ENCODE measurements around the gene FAM13A.

FAM13A gene

DNA sequence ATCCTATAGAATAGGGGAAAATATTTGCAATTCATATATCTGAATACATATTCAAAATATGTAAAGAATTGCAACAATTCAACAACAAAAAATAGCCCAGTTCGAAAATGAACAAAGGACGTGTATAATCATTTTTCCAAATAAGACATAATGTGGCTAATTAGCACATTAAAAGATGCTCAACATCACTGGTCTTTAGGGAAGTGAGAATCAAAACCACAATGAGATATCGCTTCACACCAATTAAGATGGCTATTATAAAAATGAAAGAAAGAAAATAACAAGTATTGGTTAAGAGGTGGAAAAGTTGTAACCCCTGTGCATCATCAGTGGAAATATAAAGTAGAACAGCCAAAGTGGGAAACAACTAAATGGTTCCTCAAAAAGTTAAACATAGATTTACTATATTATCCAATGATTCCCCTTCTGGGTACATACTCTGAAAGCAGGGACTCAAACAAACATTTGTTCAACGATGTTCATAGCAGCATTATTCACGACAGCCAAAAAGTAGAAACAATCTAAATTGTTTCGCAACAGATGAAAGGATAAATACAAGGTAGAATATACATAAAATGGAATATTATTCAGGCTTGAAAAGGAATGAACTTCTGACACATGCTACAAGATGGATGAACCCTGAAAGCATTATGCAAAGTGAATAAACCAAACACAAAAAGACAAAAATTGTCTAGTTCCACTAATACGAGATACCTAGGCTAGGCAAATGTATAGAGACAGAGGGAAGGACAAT, 12.7 kb downstream of the FAM13A start:
- H3K36me3 ChIP-seq, result no peaks in the 10 kb centered on the region
- H3K27me3 ChIP-seq, result no peaks in the 10 kb centered on the region
- no peaks in the 10 kb centered on the region for H3K9me3 ChIP-seq
- no peak overlapping the region for H3K9ac ChIP-seq
- H4K20me1 ChIP-seq, result no peaks in the 10 kb centered on the region
- no peak overlapping the region for H3K4me2 ChIP-seq
- H3K27ac ChIP-seq, result no peak overlapping the region
- no peaks in the 10 kb centered on the region for H3K4me1 ChIP-seq
- TF ChIP-seq Cebpa-rat (IDR thresholded peaks at IDR 0.05), result no peak; the same call in 1 of the 2 replicates
- H3K4me3 ChIP-seq, result no peak overlapping the region

DNA sequence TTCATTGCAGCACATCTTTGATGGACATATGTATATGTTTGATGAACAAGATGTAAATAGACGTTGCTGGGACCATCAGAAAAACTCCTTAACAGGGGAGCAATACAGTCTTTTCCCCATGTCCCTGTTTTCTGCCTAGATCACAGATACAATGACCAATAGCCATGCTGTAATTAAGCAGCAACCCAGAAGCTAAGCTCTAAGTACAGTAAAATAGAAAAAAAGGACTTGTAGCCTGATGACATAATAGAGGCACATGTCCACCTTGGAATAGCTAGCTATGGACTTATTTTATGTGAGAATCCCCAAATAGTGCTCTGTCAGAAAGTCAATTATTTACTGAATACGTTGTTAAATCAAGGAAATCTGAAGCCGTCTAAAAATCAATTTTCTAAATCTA, 14.9 kb downstream of the FAM13A start:
- H3K27me3 ChIP-seq, result no peaks in the 10 kb centered on the region
- H3K4me2 ChIP-seq, result no peak overlapping the region
- no peaks in the 10 kb centered on the region for H3K4me1 ChIP-seq
- TF ChIP-seq Cebpa-rat (IDR thresholded peaks at IDR 0.05), result no peak
- H4K20me1 ChIP-seq, result no peaks in the 10 kb centered on the region
- no peak overlapping the region for H3K27ac ChIP-seq
- no peak overlapping the region for H3K4me3 ChIP-seq
- H3K9ac ChIP-seq, result no peak overlapping the region
- H3K9me3 ChIP-seq, result peaks cover 5% of the 10 kb centered on the region
- no peaks in the 10 kb centered on the region for H3K36me3 ChIP-seq

DNA sequence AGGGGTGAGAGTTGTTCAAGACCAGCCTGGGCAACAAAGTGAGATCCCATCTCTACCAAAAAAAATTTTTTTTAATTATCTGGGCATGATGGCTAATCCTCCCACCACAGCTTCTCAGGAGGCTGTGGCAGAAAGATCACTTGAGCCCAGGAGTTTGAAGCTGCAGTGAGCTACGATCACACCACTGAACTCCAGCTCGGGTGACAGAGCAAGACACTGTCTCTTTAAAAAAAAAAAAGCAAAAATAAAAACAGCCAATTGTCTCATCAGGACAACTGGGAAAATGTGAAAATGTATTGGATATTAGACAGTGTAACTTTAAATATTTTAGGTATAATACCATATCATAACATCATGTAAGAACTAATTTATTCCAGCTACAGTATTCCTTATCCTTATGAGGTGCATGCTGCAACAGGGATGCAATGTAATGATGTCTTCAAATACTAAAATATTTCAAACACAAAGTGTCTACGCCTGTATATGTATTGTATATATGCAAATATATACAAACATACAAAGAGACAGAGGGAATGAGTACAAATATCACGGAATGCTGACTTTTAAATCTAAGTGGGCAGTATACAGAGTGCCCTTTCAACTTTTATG, 17.2 kb downstream of the FAM13A start:
- Histone ChIP-seq H3K4me3 (no peak overlapping the region), H3K9me3 (peaks cover 21% of the 10 kb centered on the region), H3K36me3 (no peaks in the 10 kb centered on the region), H3K27ac (no peak overlapping the region), H3K27me3 (no peaks in the 10 kb centered on the region), H3K4me1 (no peaks in the 10 kb centered on the region), H4K20me1 (no peaks in the 10 kb centered on the region), H3K9ac (no peak overlapping the region), H3K4me2 (no peak overlapping the region)
- TF ChIP-seq Cebpa-rat (IDR thresholded peaks at IDR 0.05), result no peak

DNA sequence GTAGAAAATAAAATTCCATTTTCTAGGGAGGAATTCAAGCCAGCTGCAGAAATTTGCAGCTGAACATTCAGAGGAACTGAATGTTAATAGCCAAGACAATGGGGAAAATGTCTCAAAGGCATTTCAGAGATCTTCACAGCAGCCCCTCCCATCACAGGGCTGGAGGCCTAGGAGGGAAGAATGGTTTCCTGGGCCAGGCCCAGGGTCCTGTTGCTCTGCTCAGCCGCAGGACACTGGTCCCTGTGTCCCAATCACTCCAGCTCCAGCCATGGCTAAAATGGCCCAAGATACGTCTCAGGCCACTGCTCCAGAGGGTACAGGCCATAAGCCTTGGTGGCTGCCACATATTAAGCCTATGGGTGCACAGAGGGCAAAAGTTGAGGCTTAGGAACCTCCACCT, 20.4 kb downstream of the FAM13A start:
- no peak for TF ChIP-seq Cebpa-rat (IDR thresholded peaks at IDR 0.05)
- Histone ChIP-seq H3K4me3 (no peak overlapping the region), H3K27ac (no peak overlapping the region), H3K9ac (no peak overlapping the region), H3K36me3 (no peaks in the 10 kb centered on the region), H4K20me1 (no peaks in the 10 kb centered on the region), H3K27me3 (no peaks in the 10 kb centered on the region), H3K4me2 (no peak overlapping the region), H3K9me3 (peaks cover 21% of the 10 kb centered on the region), H3K4me1 (no peaks in the 10 kb centered on the region)

DNA sequence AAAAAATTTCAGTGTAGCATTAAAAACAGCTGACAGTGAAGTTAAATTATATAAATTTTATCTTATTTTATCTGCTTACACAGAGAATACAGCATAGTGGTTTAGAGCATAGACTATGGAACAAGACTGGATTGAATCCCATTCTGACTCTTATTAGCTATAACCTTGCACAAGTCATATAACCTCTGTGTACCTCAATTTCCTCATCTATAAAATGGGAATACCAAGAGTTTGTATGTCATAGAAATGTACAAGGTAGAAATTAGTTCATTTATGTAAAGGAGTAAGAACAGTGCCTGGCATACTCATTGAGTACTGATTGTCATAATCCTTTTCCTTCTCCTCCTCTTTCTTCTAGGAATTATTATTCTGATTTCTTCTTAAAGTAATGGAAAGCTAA, 25.7 kb downstream of the FAM13A start:
- no peak overlapping the region for H3K4me3 ChIP-seq
- no peak for TF ChIP-seq Cebpa-rat (IDR thresholded peaks at IDR 0.05)
- H3K4me2 ChIP-seq, result no peak overlapping the region

DNA sequence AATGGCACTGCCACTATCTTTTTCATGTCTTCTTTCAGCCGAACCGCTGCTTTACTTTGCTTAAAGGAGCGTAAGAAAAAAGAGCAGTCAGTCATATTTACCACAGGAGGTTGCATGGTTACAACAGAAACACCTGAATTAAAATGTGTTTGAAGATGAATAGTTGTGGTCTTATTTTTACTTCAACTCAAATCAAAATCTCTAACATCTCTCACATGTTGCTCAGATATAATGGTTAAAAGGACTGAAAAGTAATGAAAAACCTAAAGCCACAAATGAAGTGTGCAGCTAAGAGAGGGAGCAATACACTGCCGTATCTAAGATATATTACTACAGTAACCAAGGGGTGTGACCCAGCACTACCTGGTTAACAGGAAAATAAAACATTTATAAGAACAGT, 27.4 kb downstream of the FAM13A start:
- no peaks in the 10 kb centered on the region for H3K27me3 ChIP-seq
- no peaks in the 10 kb centered on the region for H3K4me1 ChIP-seq
- no peak overlapping the region for H3K4me3 ChIP-seq
- no peak overlapping the region for H3K9ac ChIP-seq
- no peak overlapping the region for H3K27ac ChIP-seq
- H3K36me3 ChIP-seq, result no peaks in the 10 kb centered on the region
- TF ChIP-seq Cebpa-rat (IDR thresholded peaks at IDR 0.05), result no peak
- no peak overlapping the region for H3K4me2 ChIP-seq
- no peaks in the 10 kb centered on the region for H3K9me3 ChIP-seq
- no peaks in the 10 kb centered on the region for H4K20me1 ChIP-seq

More for the DNA sequence above, 25.7 kb downstream of the FAM13A start:
- Histone ChIP-seq H4K20me1 (no peaks in the 10 kb centered on the region), H3K9me3 (peaks cover 9% of the 10 kb centered on the region), H3K27me3 (no peaks in the 10 kb centered on the region), H3K4me1 (no peaks in the 10 kb centered on the region), H3K27ac (no peak overlapping the region), H3K36me3 (no peaks in the 10 kb centered on the region), H3K9ac (no peak overlapping the region)

DNA sequence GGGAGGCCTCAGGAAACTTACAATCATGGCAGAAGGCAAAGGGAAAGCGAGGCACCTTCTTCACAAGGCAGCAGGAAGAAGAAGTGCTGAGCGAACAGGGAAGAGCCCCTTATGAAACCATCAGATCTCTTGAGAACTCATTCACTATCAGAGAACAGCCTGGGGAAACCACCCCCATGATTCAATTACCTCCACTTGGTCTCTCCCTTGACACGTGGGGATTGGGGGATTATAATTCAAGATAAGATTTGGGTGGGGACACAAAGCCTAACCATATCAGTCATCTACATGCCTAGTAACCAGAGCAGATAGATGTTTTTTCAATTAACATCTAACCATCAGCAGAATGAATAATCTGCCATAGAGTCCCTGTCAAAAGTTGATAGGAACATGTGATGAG, 30.4 kb downstream of the FAM13A start:
- Histone ChIP-seq H3K4me2 (no peak overlapping the region), H3K4me3 (no peak overlapping the region), H3K36me3 (no peaks in the 10 kb centered on the region), H3K27me3 (no peaks in the 10 kb centered on the region), H3K4me1 (no peaks in the 10 kb centered on the region), H3K9ac (no peak overlapping the region), H3K27ac (no peak overlapping the region), H3K9me3 (no peaks in the 10 kb centered on the region), H4K20me1 (no peaks in the 10 kb centered on the region)
- no peak for TF ChIP-seq Cebpa-rat (IDR thresholded peaks at IDR 0.05)

DNA sequence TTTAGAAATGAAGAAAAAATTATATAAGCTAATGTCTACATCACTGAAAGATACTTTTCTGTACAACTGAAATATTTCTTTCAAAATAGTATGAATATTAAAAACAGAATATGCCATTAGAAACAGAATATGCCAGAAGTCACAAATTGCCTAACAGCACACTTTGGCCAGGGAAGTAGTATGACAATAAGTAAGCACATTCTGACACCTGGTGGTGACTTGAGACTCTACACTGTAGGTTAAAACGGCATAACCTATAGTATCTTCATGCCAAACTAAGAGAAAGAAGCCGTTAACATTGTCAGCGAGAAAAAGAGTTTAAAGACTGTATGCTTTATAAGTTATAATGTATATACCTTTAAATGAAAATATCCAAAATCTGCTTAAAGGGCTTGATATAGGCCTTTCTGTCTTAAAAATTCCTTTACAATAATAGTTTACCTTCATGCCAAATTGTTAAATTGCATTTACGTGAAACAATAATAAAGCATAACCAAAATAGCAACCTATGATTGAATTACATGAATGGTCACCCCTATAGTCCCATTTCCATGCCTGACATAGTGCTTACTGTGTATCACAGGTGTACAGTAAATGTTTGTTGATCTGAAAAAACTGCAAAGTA, 32.8 kb downstream of the FAM13A start:
- no peaks in the 10 kb centered on the region for H3K27me3 ChIP-seq
- no peaks in the 10 kb centered on the region for H3K4me1 ChIP-seq
- H3K9ac ChIP-seq, result no peak overlapping the region
- no peak for TF ChIP-seq Cebpa-rat (IDR thresholded peaks at IDR 0.05)
- no peaks in the 10 kb centered on the region for H4K20me1 ChIP-seq
- H3K36me3 ChIP-seq, result no peaks in the 10 kb centered on the region
- H3K9me3 ChIP-seq, result no peaks in the 10 kb centered on the region
- no peak overlapping the region for H3K4me2 ChIP-seq
- H3K4me3 ChIP-seq, result no peak overlapping the region
- H3K27ac ChIP-seq, result no peak overlapping the region

DNA sequence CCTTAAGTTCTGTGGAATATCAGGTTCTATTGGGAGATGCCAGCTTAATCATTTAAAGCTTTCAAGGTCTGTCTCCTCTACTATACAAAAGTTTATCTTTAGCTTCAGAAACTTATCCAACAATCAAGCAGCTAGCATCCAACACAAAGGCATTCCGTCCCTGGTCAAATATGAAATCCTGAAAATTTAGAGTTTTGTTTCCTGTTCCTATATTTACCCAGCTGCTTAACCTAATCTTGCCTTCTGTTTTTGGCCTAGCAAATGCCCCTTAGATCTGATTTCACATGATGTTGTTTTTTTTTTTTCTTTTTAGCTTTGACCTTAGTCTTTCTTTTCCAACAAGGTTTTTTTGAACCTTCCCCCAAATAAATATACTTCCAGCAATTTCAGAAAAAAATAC, 33.8 kb downstream of the FAM13A start:
- Histone ChIP-seq H3K4me2 (no peak overlapping the region), H3K9ac (no peak overlapping the region), H3K4me3 (no peak overlapping the region), H3K4me1 (no peaks in the 10 kb centered on the region), H3K27me3 (no peaks in the 10 kb centered on the region), H3K9me3 (no peaks in the 10 kb centered on the region), H4K20me1 (no peaks in the 10 kb centered on the region), H3K27ac (no peak overlapping the region), H3K36me3 (no peaks in the 10 kb centered on the region)
- TF ChIP-seq Cebpa-rat (IDR thresholded peaks at IDR 0.05), result no peak

DNA sequence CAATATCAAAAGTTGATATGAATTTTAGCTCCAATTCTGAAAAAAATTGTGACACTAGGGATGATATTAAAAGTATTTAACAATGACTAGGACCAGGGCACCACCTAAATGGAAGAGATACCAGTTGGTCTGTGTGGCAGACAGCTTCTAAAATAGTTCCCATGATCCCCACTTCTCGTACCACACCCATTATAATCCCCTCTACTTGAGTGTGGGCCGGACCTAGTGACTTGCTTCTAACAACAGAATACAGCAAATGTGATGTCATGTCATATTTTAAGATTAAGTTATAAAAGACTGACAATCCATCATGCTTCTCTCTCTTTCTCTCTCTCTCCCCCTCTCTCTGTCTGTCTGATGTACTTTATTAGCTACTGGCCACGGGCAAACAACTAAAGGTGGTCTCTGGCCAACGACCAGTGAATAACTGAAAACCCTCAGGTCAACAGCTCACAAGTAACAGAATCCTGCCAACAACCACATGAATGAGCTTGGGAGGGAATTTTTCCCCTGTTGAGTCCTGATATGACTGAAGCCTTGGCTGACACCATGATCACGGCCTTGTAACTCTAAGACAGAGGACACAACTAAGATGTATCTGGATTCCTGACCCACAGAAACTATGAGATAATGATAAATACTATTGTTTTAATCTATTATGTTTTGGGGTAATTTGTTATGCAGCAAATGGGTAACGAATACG, 34.4 kb downstream of the FAM13A start:
- Histone ChIP-seq H3K9ac (no peak overlapping the region), H3K27ac (no peak overlapping the region), H3K9me3 (no peaks in the 10 kb centered on the region), H3K36me3 (no peaks in the 10 kb centered on the region), H3K4me2 (no peak overlapping the region), H4K20me1 (no peaks in the 10 kb centered on the region), H3K4me3 (no peak overlapping the region), H3K27me3 (no peaks in the 10 kb centered on the region), H3K4me1 (no peaks in the 10 kb centered on the region)
- no peak for TF ChIP-seq Cebpa-rat (IDR thresholded peaks at IDR 0.05)

Data from BLaER1 (cell line).